Sciatic nerve (tissue), 2 donors: ENCODE data around the gene NOL4L. TPM values are rescaled to one million over a fixed set of nuclear protein-coding genes. Genes with fewer than 3 reads are reported as not detected.

ENCODE experiments used
- ATAC-seq: fragments of 200-7000 bp; cut with Tn5 transposase; one replicate; pipeline ENCODE4 v1.9.1; 2020; ENCODE audit warnings: mild to moderate bottlenecking, moderate library complexity
- DNase-seq: peaks from one replicate; pipeline ENCODE4 v3.0.0-alpha.2; 2020; ENCODE audit warnings: low spot score
- intact Hi-C: fragments of 100-400 bp; cut with DNase I; formaldehyde crosslinking; loops from one replicate; pipeline ENCODE4 v1.14.2; 2022
- total RNA-seq: library from RNA; stranded (reverse); fragmentation: NEBNext Ultra II Directional; extraction: Animal tissue kit (Norgen Biotek cat#: 25700); gene quantifications from one replicate; pipeline ENCODE4 v1.2.1, GENCODE V29; 2021
- donor health status: DM: no; HTN: no; CAD: no.
- donor health status: DM: no; HTN: no; CAD: no.

NOL4L gene
- total RNA-seq, 1 donor from 2014 or later: 39.4 TPM

- ATAC-seq: peak; percentile 8
- intact Hi-C loops: no loop called here
- no peak for DNase-seq
These were observed 47.2 kb downstream of the NOL4L start for GRCh38 chr20:32537657-32538525.

DNA sequence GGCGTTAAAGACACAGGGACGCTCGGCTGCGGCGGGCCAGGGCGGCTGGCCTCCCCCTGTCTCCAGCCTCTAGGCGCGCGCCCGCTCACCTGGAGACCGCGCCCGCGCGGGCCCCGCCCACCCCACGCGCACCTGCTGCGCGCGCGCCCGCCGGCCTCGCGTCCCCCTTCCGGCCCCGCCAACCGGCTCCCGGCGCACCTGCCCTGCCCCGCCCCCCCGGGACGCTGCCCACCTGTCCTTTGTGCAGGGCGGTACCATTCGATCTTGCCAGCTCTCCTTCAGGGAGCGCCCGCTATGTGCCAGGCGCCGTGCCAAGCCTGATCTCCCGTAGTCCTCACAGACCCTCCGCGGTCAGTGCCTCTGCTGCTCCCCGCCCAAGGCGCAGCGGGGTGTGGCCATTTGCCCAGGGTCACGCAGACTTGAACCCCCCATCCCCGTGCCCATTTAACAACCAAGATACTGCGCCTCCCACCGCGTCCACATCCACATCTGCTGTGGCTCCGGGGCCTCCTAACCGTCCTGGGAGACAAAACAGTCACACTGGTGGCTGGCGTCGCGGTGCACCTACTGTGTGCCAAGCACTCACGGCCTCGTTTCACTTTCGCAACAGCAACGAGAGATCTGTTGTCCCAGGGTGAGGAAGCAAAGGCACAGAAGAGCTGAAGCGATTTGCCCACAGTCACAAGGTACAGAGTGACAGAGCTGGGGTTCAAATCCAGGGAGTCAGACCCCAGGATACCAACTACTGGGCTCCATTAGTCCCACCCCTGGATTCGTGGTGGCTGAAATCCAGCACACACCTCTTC, 48.1 kb downstream of the NOL4L start:
- DNase-seq: no peak
- intact Hi-C loops: no loop called here
- no peak for ATAC-seq

DNA sequence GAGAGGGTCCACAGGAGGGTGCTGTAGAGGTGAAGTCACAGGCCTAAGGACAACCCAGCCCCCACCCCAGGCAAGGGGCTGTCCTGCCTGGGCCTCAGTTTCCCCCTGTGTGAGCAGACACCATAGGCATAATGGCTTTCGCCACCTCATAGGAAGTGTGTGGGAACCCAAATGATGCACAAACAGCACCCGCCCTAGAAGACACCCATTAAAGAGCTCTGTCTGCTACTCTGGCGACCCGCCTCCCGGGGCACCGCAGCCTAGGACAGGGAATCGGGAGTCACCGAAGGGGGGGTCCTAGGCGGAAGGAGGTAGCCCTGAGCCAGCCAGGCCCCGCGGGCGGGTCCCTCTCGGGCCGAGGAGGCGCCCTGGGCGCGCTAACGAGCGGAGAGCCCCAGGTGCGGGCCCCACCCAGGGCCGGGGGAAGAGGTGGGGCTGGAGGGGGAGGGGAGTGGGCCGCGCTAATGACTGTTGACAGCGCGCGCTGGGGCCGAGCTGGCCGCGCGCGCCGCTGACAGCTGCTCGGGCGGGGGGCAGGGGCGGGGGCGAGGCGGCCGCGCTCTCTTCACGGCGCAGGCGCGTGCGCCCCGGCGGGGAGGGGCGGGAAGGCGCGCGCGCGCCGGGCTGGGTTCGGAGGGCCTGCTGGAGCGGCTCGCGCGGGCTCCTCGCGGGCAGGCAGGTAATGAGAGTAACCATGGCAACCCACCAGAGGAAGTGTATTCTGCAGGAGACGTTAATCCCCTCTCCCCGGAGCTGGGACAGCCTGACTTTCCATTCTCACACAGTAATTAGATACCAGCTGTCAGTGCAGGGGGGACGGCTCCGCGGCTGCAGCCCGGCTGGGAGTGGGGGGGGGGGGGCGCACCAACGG, 48.9 kb downstream of the NOL4L start:
- DNase-seq (no peak), ATAC-seq (peak; percentile 60)
- intact Hi-C loops: no loop called here

- ATAC-seq (no peak), DNase-seq (no peak)
- intact Hi-C loops: no loop called here
These were observed 49.7 kb downstream of the NOL4L start for GRCh38 chr20:32535316-32535952.

- ATAC-seq: no peak
- DNase-seq: no peak
- intact Hi-C loops: no loop called here
These were observed 50.4 kb downstream of the NOL4L start for GRCh38 chr20:32534661-32535240.

GRCh38 chr20:32533732-32534131, 51.4 kb downstream of the NOL4L start:
- ATAC-seq (no peak), DNase-seq (no peak)
- intact Hi-C loops: no loop called here

DNA sequence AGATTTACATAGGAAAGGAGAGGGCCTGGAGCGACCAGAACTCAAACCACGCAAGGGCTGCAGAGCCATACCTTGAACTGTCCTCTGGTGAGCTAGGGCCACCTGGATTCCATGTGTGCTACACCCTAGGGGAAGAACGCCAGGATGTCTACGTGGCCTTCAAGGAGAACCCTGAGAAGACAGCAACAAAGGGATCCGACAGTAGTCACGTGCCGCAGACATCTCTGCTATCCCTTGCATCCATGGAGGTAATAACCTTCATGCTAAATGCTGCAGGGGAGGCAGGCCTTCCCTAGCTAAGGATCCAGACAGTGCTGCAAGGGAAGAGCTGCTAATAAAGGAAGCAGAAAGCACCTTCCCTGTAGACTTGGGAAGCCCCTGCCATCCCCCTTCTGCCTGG, 52.9 kb downstream of the NOL4L start:
- intact Hi-C loops: no loop called here
- DNase-seq: no peak

DNA sequence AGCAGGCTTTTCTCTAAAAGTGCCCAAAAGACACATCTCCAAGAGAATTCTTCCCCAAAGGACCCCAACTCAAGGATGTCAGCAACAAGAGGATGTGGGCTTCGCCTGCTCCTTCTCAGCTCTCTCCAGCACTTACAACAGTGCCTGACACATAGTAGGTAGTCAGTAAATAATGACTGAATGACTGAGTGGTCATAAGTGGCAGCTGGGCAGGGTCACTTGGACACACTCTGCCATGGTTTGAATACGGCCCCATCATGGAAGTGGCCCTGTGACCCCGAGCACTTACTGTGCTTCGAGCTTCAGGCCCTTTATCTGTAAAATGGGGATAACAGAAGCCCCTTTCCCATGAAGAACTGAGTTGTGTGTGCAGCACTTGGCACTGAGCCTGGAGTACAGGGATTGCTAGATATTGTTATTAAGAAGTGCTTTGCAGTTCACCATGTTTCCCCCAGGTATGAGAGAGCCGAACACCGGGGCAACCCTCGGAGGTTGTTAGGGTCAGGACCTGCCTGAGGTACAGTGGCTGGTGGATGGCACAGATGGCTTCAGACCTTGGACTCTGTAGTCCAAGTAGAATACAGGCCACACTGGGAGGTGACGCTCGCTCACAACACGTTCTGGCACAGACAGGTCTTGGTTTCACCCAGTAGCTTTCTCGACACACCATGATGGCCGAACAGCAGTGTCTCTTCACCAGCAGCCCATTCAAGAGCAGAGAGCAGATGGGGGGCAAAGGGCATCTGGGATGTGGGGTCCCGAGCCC, 56.0 kb downstream of the NOL4L start:
- DNase-seq (no peak), ATAC-seq (no peak)
- intact Hi-C loops: no loop called here

More for the DNA sequence above, 52.9 kb downstream of the NOL4L start:
- ATAC-seq: no peak

GRCh38 chr20:32528171-32528891, 56.8 kb downstream of the NOL4L start:
- intact Hi-C loops: no loop called here
- DNase-seq (no peak), ATAC-seq (no peak)

DNA sequence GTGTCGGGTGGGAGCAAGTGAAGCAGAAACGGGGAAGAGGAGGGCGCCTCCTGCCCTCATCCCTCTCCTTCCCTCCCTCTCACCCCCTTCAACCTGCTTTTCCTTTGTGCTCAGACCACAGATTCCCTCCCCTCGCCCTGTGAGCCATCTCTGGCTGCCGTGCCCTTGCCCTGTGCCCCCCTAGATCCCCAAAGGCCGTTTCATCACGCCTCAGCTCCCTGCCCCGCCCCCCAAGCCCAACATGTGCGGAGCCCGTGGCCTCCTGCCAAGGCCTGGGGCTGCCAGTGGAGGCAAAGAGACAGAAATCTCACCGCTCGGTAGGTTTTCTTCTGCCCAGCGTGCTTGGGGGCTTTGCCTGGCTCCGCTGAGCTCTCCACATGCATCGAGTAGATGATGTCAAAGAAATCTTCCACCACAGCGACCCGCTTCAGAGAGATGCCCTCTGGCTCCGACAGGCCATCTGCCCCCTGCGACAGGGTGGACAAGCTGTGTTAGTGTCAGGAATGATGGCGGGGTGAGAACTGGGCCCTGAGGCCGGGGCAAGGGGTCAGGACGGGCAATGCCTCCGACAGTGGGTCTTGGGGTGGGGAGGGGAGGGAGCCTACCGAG, 57.6 kb downstream of the NOL4L start:
- DNase-seq (no peak), ATAC-seq (no peak)
- intact Hi-C loops: no loop called here

- DNase-seq: no peak
- intact Hi-C loops: no loop called here
- no peak for ATAC-seq
These were observed 58.1 kb downstream of the NOL4L start for GRCh38 chr20:32527052-32527446.

- DNase-seq (no peak), ATAC-seq (no peak)
- intact Hi-C loops: no loop called here
These were observed 58.6 kb downstream of the NOL4L start for GRCh38 chr20:32526541-32526940.

GRCh38 chr20:32526125-32526524, 59.0 kb downstream of the NOL4L start:
- no peak for DNase-seq
- no peak for ATAC-seq
- intact Hi-C loops: no loop called here

GRCh38 chr20:32524829-32525501, 60.2 kb downstream of the NOL4L start:
- intact Hi-C loops: loop anchor here (5.0 kb wide), 1 partner anchor 127 kb away; no protein-coding TSS in a partner anchor
- ATAC-seq: peak; percentile 69
- DNase-seq: peak; percentile 85

DNA sequence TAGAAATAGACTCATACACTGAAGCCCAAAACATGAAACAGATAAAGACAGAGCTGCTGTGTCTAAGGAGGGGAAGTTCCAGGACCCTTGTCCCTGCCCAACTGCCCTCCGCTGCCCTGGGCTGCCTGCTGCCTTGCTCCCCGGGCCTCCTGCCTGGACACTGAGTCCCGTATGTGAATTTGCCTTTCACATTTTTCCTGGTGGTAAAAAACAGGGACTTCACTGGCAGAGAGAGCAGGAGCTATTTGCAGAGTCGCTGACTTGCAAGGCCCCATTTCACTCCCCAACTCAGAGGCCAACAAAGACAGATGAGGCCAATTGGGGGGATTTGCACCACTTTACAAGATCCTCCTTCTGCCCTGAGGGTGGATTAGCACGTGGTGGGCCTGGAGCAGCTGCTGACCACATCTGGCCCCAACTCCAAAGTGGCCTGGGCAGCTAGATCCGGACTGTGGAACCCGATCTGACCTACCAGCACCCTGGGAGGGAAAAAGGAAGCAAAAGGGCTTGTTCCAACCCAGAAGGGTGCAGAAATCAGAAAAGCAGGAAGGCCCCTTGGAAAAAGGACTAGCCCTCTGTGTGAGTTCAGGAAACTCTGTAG, 61.4 kb downstream of the NOL4L start:
- ATAC-seq (no peak), DNase-seq (no peak)
- intact Hi-C loops: loop anchor here (5.0 kb wide), 1 partner anchor 129 kb away; no protein-coding TSS in a partner anchor
